IMR-90 (cell line): Measurements from ENCODE around the gene TBC1D22B. TPM values are rescaled to one million over a fixed set of nuclear protein-coding genes. Genes with fewer than 3 reads are reported as not detected.
"Not testable (repeated sequence)": the region's sequence is repeated elsewhere in the genome, so short reads cannot be mapped to it uniquely, and the experiment has no call there.

Experiments
- ATAC-seq: fragments of 200-7000 bp; cut with Tn5 transposase; 2 replicates; pipeline ENCODE4 v1.9.1; 2020; ENCODE audit warnings: low read depth, mild to moderate bottlenecking, moderate library complexity
- BruUV-seq: library from RNA; stranded (reverse); fragments of 400-500 nt; replicated peaks from 2 replicates; lab custom pipeline; 2021; lab: Mats Ljungman, UMichigan
- CTCF ChIA-PET: fragments of 300-600 bp; formaldehyde crosslinking; extraction: SDS; loops from one replicate; lab custom pipeline; 2021; ENCODE audit warnings: antibody characterized with exemption; lab: Yijun Ruan, JAX
- POLR2A ChIA-PET: fragments of 300-600 bp; sonication (Branson Sonifier 250); formaldehyde crosslinking; loops from one replicate; lab custom pipeline; 2022; ENCODE audit warnings: antibody characterized with exemption; ENCODE audit not compliant: unreplicated experiment; lab: Charles Lee
- DNase-seq: peaks from one replicate; pipeline ENCODE4 v3.0.0; 2013
- H2AFZ ChIP-seq: replicated peaks from 2 replicates; pipeline ENCODE3; 2013; ENCODE audit warnings: low read length, mild to moderate bottlenecking; ENCODE audit not compliant: poor library complexity
- H2AK5ac ChIP-seq: 2 replicates; pipeline ENCODE4 v1.6.1; 2013; ENCODE audit warnings: low read depth, low read length, inconsistent platforms
- H2AK9ac ChIP-seq: replicated peaks from 2 replicates; pipeline ENCODE3; 2013; ENCODE audit warnings: mild to moderate bottlenecking, low read depth, low read length, moderate library complexity; ENCODE audit not compliant: poor library complexity
- H2BK120ac ChIP-seq: 2 replicates; pipeline ENCODE4 v1.6.1; 2013; ENCODE audit warnings: low read depth, low read length, inconsistent platforms
- H2BK15ac ChIP-seq: 3 replicates; pipeline ENCODE4 v1.6.1; 2013; ENCODE audit warnings: low read depth, low read length, inconsistent platforms
- H2BK20ac ChIP-seq: 2 replicates; pipeline ENCODE4 v1.6.1; 2013; ENCODE audit warnings: low read depth, mild to moderate bottlenecking, inconsistent platforms, low read length, moderate library complexity
- H2BK5ac ChIP-seq: 2 replicates; pipeline ENCODE4 v1.6.1; 2013; ENCODE audit warnings: mild to moderate bottlenecking, low read depth, low read length, inconsistent platforms; ENCODE audit not compliant: poor library complexity, severe bottlenecking
- H3K14ac ChIP-seq: replicated peaks from 2 replicates; pipeline ENCODE4 v1.6.1; 2013; ENCODE audit warnings: low read depth, low read length, inconsistent platforms
- H3K18ac ChIP-seq: 2 replicates; pipeline ENCODE4 v1.6.1; 2013; ENCODE audit warnings: low read depth, low read length, control low read depth
- H3K23ac ChIP-seq: 2 replicates; pipeline ENCODE4 v1.6.1; 2013; ENCODE audit warnings: low read depth, low read length, inconsistent platforms
- H3K27ac ChIP-seq: 2 replicates; pipeline ENCODE4 v1.5.1; 2013; ENCODE audit warnings: mild to moderate bottlenecking, control low read depth, low read length; ENCODE audit not compliant: insufficient read depth
- H3K27me3 ChIP-seq: 2 replicates; pipeline ENCODE4 v1.6.1; 2013; ENCODE audit warnings: low read length; ENCODE audit not compliant: control insufficient read depth, insufficient read depth
- H3K36me3 ChIP-seq: 2 replicates; pipeline ENCODE4 v1.6.1; 2013; ENCODE audit warnings: low read length, mixed read lengths; ENCODE audit not compliant: control insufficient read depth, insufficient read depth
- H3K4ac ChIP-seq: 2 replicates; pipeline ENCODE4 v1.6.1; 2013; ENCODE audit warnings: low read depth, low read length, inconsistent platforms
- H3K4me1 ChIP-seq: 2 replicates; pipeline ENCODE4 v1.6.1; 2013; ENCODE audit warnings: low read length, mixed read lengths; ENCODE audit not compliant: control insufficient read depth, insufficient read depth
- H3K4me2 ChIP-seq: 2 replicates; pipeline ENCODE4 v1.6.1; 2013; ENCODE audit warnings: low read depth, mild to moderate bottlenecking, control low read depth, low read length, moderate library complexity
- H3K4me3 ChIP-seq: 2 replicates; pipeline ENCODE4 v1.5.1; 2013; ENCODE audit warnings: low read depth, mild to moderate bottlenecking, control low read depth, low read length, moderate library complexity; ENCODE audit not compliant: insufficient read depth
- H3K56ac ChIP-seq: 2 replicates; pipeline ENCODE4 v1.6.1; 2013; ENCODE audit warnings: low read length, inconsistent platforms; ENCODE audit not compliant: insufficient read depth; ENCODE audit errors: extremely low read depth
- H3K79me1 ChIP-seq, 2 experiments: 2 replicates each; pipeline ENCODE4 v1.6.1; 2013; ENCODE audit warnings: low read length in 2 of 2, inconsistent platforms in 1 of 2, low read depth in 1 of 2
- H3K9ac ChIP-seq: 2 replicates; pipeline ENCODE4 v1.6.1; 2013; ENCODE audit warnings: low read depth, low read length, control low read depth
- H3K9me1 ChIP-seq: 2 replicates; pipeline ENCODE4 v1.6.1; 2013; ENCODE audit warnings: low read length, inconsistent platforms; ENCODE audit not compliant: insufficient read depth
- H3K9me3 ChIP-seq: 2 replicates; pipeline ENCODE4 v1.6.1; 2013; ENCODE audit warnings: low read length; ENCODE audit not compliant: control insufficient read depth, insufficient read depth
- H4K20me1 ChIP-seq: 2 replicates; pipeline ENCODE4 v1.6.1; 2013; ENCODE audit warnings: low read length, inconsistent platforms; ENCODE audit not compliant: insufficient read depth
- H4K5ac ChIP-seq: 2 replicates; pipeline ENCODE4 v1.6.1; 2013; ENCODE audit warnings: mild to moderate bottlenecking, low read depth, low read length, control low read depth
- H4K8ac ChIP-seq, 2 experiments: 2 replicates each; pipeline ENCODE4 v1.6.1; 2013; ENCODE audit warnings: low read depth in 2 of 2, low read length in 2 of 2, control low read depth in 1 of 2, inconsistent platforms in 1 of 2
- H4K91ac ChIP-seq: 2 replicates; pipeline ENCODE4 v1.6.1; 2013; ENCODE audit warnings: low read depth, low read length, inconsistent platforms; ENCODE audit not compliant: insufficient read depth
- WGBS, 2 experiments: methylation state at CpG; one replicate each; pipeline versions ENCODE4 v1.1.5 to v1.1.7; 2013; ENCODE audit warnings: missing lambda C conversion rate in 2 of 2; ENCODE audit not compliant: insufficient read length in 1 of 2; ENCODE audit errors: extremely low coverage in 2 of 2; 5-methylcytosine and 5-hydroxymethylcytosine counted together
- dilution Hi-C: fragments of 300-500 bp; cut with HindIII; formaldehyde crosslinking; loops from one replicate; pipeline ENCODE4 v1.14.3; 2018; ENCODE audit warnings: low sequenced_read_pairs; ENCODE audit not compliant: unreplicated experiment
- in situ Hi-C: fragments of 300-500 bp; cut with MboI; formaldehyde crosslinking; loops from 3 replicates; pipeline ENCODE4 v1.14.3; 2019; ENCODE audit warnings: low sequenced_read_pairs, inconsistent platforms, mixed read lengths
- intact Hi-C: fragments of 100-400 bp; cut with micrococcal nuclease; formaldehyde crosslinking; loops from 2 replicates; pipeline ENCODE4 v1.10.0; 2022
- polyA plus RNA-seq, 3 experiments: library from polyadenylated mRNA; depleted of rRNA; stranded (reverse); fragments of >200 nt; gene quantifications; 2 replicates each; pipeline ENCODE4 v1.2.3, GENCODE V29; 2012; ENCODE audit warnings: low replicate concordance in 1 of 3
- total RNA-seq: library from RNA; depleted of rRNA; stranded (reverse); fragments of >200 nt; gene quantifications from 2 replicates; pipeline ENCODE4 v1.2.3, GENCODE V29; 2012

The TBC1D22B gene
- total and polyA plus RNA-seq, 2 of the 4 experiments (the other 2 are of a cell fraction), result 6.6 to 7.5 TPM

- dilution Hi-C loops, H2AK5ac ChIP-seq, H3K36me3 ChIP-seq, ATAC-seq, H3K4ac ChIP-seq, H2BK20ac ChIP-seq, H2AK9ac ChIP-seq, H4K91ac ChIP-seq, H3K14ac ChIP-seq, POLR2A ChIA-PET, H4K5ac ChIP-seq, BruUV-seq, H3K9me1 ChIP-seq, H2BK120ac ChIP-seq, CTCF ChIA-PET, DNase-seq, H3K27ac ChIP-seq, H3K56ac ChIP-seq, H3K4me3 ChIP-seq, H2BK5ac ChIP-seq, H3K9ac ChIP-seq, H3K27me3 ChIP-seq, H4K20me1 ChIP-seq, H3K4me1 ChIP-seq, H2BK15ac ChIP-seq, H3K4me2 ChIP-seq, intact Hi-C loops, H4K8ac ChIP-seq, in situ Hi-C loops, H3K9me3 ChIP-seq, H3K18ac ChIP-seq, H3K23ac ChIP-seq, H2AFZ ChIP-seq, H3K79me1 ChIP-seq: not testable (repeated sequence)
- WGBS, 2 experiments, result no CpG with 5 or more reads among the region's 3 CpGs
Measured at GRCh38 chr6:37338317-37338716, 80.7 kb downstream of the TBC1D22B start.
